Nephron (organoid): ENCODE results near the gene TMEM80.

Source experiments
- H3K27ac Mint-ChIP-seq, 3 experiments: 2 replicates each; pipeline ENCODE4 v1.8.0; 2020; ENCODE audit warnings: mixed read lengths in 3 of 3, mild to moderate bottlenecking in 2 of 3, moderate library complexity in 1 of 3
- H3K27me3 Mint-ChIP-seq: 2 replicates; pipeline ENCODE4 v1.8.0; 2021; ENCODE audit warnings: low read depth, mild to moderate bottlenecking, moderate library complexity, mixed read lengths
- H3K36me3 Mint-ChIP-seq: 2 replicates; pipeline ENCODE4 v1.8.0; 2020; ENCODE audit warnings: low read depth, mixed read lengths
- H3K4me1 Mint-ChIP-seq: 2 replicates; pipeline ENCODE4 v1.8.0; 2020; ENCODE audit warnings: mixed read lengths
- H3K4me3 Mint-ChIP-seq, 3 experiments: 2 replicates each; pipeline ENCODE4 v1.8.0; 2020; ENCODE audit warnings: mild to moderate bottlenecking in 3 of 3, mixed read lengths in 3 of 3, moderate library complexity in 2 of 3
- H3K9me3 Mint-ChIP-seq: 2 replicates; pipeline ENCODE4 v1.8.0; 2020; ENCODE audit warnings: mixed read lengths
- CTCF ChIP-seq, 3 experiments: fragments of 200-600 bp; sonication (generic); IDR thresholded peaks; one replicate each; pipeline ENCODE4 v1.5.0; 2021; ENCODE audit warnings: antibody characterized with exemption in 3 of 3; ENCODE audit not compliant: unreplicated experiment in 3 of 3

Gene TMEM80

GRCh38 chr11:748007-748359 lies 52.4 kb downstream of the TMEM80 start:
- peak overlapping the region; percentile 80 to 87 (median 84) for H3K4me3 Mint-ChIP-seq
- H3K4me1 Mint-ChIP-seq: peaks cover 12% of the 10 kb centered on the region
- H3K9me3 Mint-ChIP-seq: no peaks in the 10 kb centered on the region
- H3K36me3 Mint-ChIP-seq: no peaks in the 10 kb centered on the region
- H3K27ac Mint-ChIP-seq: no peak overlapping the region
- peaks cover 10% of the 10 kb centered on the region for H3K27me3 Mint-ChIP-seq
- no peak for TF ChIP-seq CTCF (IDR thresholded peaks at IDR 0.05; ENCODE audit: unreplicated experiment in 3 of 3)

- no peaks in the 10 kb centered on the region for H3K9me3 Mint-ChIP-seq
- no peaks in the 10 kb centered on the region for H3K36me3 Mint-ChIP-seq
- H3K4me3 Mint-ChIP-seq: peak overlapping the region; percentile 61 to 79 (median 64)
- peaks cover 8% of the 10 kb centered on the region for H3K4me1 Mint-ChIP-seq
- no peak for TF ChIP-seq CTCF (IDR thresholded peaks at IDR 0.05; ENCODE audit: unreplicated experiment in 3 of 3)
- H3K27ac Mint-ChIP-seq: no peak overlapping the region
- peaks cover 7% of the 10 kb centered on the region for H3K27me3 Mint-ChIP-seq
Observed at GRCh38 chr11:749731-750130, 54.1 kb downstream of the TMEM80 start.
